Measurements from ENCODE around the gene BARHL1. TPM values are rescaled to one million over a fixed set of nuclear protein-coding genes. Genes with fewer than 3 reads are reported as not detected.

The BARHL1 gene
- total RNA-seq, 4 donors from 2014 or later: not detected

DNA sequence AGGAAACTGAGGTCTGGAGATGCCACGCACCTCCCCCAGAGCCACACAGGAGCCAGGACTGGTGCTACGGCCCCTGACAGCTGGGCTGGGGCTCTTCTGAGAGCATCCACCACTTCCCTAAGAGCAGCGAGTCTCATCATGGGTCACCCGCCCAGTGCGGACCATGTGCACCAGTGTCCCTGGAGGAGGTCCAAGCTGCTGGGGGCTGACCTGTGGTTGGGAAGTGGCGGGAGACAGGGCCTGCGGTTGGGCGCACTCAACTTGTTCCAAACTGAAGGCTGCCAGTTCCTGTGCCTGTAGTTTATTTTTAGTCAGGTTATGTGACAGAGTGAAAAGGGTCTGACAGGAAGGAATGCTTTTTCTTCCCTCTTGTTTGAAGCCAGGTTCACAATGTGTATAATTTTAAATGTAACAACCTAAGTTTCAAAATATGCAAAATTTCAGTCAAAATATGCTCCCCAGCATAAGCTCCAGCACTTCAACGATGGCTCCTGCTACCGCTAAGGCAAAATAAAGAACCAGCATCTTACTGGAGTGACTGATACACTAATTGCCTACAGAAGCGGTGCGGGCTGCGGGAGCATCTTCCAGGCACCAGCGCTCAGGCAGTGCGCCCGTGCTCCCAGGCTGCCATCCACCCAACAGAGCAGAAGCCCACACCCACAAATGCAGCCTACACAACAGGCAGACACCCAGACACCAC lies 14.8 kb downstream of the BARHL1 start:
- no peak overlapping the region for H3K4me3 ChIP-seq
- intact Hi-C loops (cut with DNase I): no loop called here
- peaks cover 0 to 11% (median 3%) of the 10 kb centered on the region in 4 donors for H3K27me3 ChIP-seq
- no peak for DNase-seq (ENCODE audit: extremely low spot score)
- no peak for TF ChIP-seq POLR2AphosphoS5 (IDR thresholded peaks at IDR 0.05)
- TF ChIP-seq, protein P1, sequence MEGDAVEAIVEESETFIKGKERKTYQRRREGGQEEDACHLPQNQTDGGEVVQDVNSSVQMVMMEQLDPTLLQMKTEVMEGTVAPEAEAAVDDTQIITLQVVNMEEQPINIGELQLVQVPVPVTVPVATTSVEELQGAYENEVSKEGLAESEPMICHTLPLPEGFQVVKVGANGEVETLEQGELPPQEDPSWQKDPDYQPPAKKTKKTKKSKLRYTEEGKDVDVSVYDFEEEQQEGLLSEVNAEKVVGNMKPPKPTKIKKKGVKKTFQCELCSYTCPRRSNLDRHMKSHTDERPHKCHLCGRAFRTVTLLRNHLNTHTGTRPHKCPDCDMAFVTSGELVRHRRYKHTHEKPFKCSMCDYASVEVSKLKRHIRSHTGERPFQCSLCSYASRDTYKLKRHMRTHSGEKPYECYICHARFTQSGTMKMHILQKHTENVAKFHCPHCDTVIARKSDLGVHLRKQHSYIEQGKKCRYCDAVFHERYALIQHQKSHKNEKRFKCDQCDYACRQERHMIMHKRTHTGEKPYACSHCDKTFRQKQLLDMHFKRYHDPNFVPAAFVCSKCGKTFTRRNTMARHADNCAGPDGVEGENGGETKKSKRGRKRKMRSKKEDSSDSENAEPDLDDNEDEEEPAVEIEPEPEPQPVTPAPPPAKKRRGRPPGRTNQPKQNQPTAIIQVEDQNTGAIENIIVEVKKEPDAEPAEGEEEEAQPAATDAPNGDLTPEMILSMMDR (IDR thresholded peaks at IDR 0.05): no peak
- TF ChIP-seq EP300 (IDR thresholded peaks at IDR 0.05): no peak
- TF ChIP-seq POLR2A (IDR thresholded peaks at IDR 0.05; ENCODE audit: low read depth): no peak
- no peak overlapping the region for H3K27ac ChIP-seq (replicated peaks in 1 of 4)
- WGBS: 89% methylated on average over 11 of the region's 16 CpGs
- H3K4me1 ChIP-seq: no peaks in the 10 kb centered on the region
- peaks cover 26 to 83% (median 52%) of the 10 kb centered on the region in 4 donors for H3K36me3 ChIP-seq
- no peaks in the 10 kb centered on the region for H3K9me3 ChIP-seq

DNA sequence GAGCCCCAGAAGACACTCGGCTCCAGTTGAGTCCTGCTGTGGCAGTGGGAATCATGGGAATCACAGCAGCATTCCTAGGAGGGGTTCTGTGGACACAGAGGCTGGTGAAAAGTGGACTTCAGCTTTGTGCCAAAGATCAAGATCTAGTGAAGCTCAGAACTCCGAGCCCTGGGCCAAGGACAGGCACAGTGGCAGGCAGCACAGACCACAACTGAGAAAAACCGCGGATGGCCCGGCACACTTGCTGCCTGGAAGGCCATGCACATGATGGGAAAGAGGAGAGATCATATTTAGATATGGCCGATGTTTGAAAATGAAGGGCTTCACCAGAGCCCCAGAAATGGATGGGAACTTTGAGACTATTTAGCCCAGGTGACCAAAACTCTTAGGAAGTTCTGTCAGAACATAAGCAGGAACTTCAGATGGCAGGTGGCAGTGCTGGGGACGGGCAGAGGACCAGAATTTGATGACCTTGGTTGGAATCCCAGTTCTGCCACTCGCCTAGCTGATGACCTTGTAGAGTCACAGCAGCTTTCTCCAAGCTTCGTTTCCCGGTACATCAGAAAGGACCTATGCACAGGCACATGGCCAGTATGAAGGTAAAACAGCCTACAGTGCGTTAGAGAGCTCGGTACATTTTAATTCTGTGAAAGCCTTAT lies 18.0 kb downstream of the BARHL1 start:
- no peaks in the 10 kb centered on the region for H3K9me3 ChIP-seq
- H3K36me3 ChIP-seq: peaks cover 18 to 91% (median 50%) of the 10 kb centered on the region in 4 donors
- no peak for DNase-seq (ENCODE audit: extremely low spot score)
- H3K4me3 ChIP-seq: no peak overlapping the region
- H3K27me3 ChIP-seq: no peaks in the 10 kb centered on the region
- intact Hi-C loops (cut with DNase I): no loop called here
- H3K4me1 ChIP-seq: no peaks in the 10 kb centered on the region
- TF ChIP-seq, protein P1 (IDR thresholded peaks at IDR 0.05): no peak
- TF ChIP-seq POLR2AphosphoS5 (IDR thresholded peaks at IDR 0.05): no peak
- TF ChIP-seq POLR2A (IDR thresholded peaks at IDR 0.05; ENCODE audit: low read depth): no peak
- TF ChIP-seq EP300 (IDR thresholded peaks at IDR 0.05): no peak
- 97% methylated on average over 12 of the region's 12 CpGs for WGBS
- no peak overlapping the region for H3K27ac ChIP-seq (replicated peaks in 1 of 4)

DNA sequence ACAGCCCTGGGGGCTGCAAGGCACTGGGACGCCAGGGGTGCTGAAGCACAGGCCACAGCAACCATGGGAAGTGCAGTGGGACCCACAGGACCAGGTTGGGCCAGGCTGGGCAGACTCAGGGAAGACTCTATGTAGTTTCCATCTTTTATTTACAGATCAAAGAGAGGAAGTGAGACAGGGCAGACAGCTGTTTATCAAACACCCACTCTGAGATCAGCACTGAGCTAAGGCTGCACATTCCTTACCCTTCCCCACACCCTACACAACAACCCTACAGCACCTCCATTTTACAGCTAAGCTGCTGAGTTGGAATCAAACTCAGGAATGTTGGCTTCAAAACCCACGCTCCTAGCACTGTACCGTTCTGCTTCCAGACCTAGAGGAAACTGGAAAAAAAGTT lies 19.8 kb downstream of the BARHL1 start:
- 71% methylated on average over 3 of the region's 3 CpGs for whole genome bisulfite sequencing

DNA sequence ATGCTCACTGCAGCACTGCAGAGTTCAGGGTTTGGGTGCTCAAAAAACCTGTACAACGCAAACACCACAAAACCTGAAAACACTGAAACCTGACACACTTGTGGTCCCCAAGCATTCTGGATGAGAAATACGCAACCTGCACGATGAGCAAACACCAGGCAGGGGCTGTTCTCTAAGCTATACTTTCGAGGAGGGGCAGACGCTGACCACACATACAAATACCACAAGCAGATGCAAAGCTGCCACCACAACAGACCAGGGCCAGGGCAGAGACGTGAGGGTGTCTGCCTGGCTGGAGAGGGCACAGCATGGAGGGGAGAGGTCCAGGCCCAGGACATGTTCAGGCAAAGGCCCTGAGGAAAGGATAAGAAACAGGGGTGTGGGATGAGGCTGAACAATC lies 23.0 kb downstream of the BARHL1 start:
- Histone ChIP-seq H3K36me3 (peaks cover 38 to 98% (median 77%) of the 10 kb centered on the region in 4 donors), H3K27me3 (no peaks in the 10 kb centered on the region), H3K4me1 (no peaks in the 10 kb centered on the region), H3K27ac (replicated peaks in 1 of 4) (no peak overlapping the region), H3K4me3 (no peak overlapping the region), H3K9me3 (no peaks in the 10 kb centered on the region)
- 96% methylated on average over 6 of the region's 6 CpGs for WGBS
- TF ChIP-seq, protein P1 (IDR thresholded peaks at IDR 0.05): no peak
- no peak for TF ChIP-seq POLR2AphosphoS5 (IDR thresholded peaks at IDR 0.05)
- no peak for TF ChIP-seq EP300 (IDR thresholded peaks at IDR 0.05)
- TF ChIP-seq POLR2A (IDR thresholded peaks at IDR 0.05; ENCODE audit: low read depth): no peak
- intact Hi-C loops (cut with DNase I): no loop called here
- DNase-seq (ENCODE audit: extremely low spot score): no peak

More for the DNA sequence above, 19.8 kb downstream of the BARHL1 start:
- Histone ChIP-seq H3K4me3 (no peak overlapping the region), H3K27ac (replicated peaks in 1 of 4) (no peak overlapping the region), H3K27me3 (no peaks in the 10 kb centered on the region), H3K4me1 (no peaks in the 10 kb centered on the region), H3K9me3 (no peaks in the 10 kb centered on the region), H3K36me3 (peaks cover 15 to 93% (median 60%) of the 10 kb centered on the region in 4 donors)
- TF ChIP-seq POLR2AphosphoS5 (IDR thresholded peaks at IDR 0.05): no peak
- TF ChIP-seq, protein P1 (IDR thresholded peaks at IDR 0.05): no peak
- TF ChIP-seq POLR2A (IDR thresholded peaks at IDR 0.05; ENCODE audit: low read depth): no peak
- no peak for TF ChIP-seq EP300 (IDR thresholded peaks at IDR 0.05)
- no peak for DNase-seq (ENCODE audit: extremely low spot score)
- intact Hi-C loops (cut with DNase I): no loop called here
